OCI-LY1 (cell line): Measurements from ENCODE around the gene SZRD1.
A peak's percentile ranks its signal among the peaks of the same experiment; 100 is the strongest.

Experiments
- H2AFZ ChIP-seq: fragments of 200-600 bp; sonication (generic), shearing (Covaris generic); 2 replicates; pipeline ENCODE4 v1.6.0; 2014; ENCODE audit warnings: antibody characterized with exemption, mild to moderate bottlenecking, low read length
- H3F3A ChIP-seq: fragments of 200-600 bp; sonication (generic), shearing (Covaris generic); 2 replicates; pipeline ENCODE4 v1.6.0; 2014; ENCODE audit warnings: mild to moderate bottlenecking, antibody characterized with exemption, low read length, moderate library complexity; ENCODE audit not compliant: insufficient read depth
- H3K27ac ChIP-seq: fragments of 200-600 bp; sonication (generic); 2 replicates; pipeline ENCODE4 v1.5.1; 2014; ENCODE audit warnings: low read length, mixed run types, mild to moderate bottlenecking, low read depth; ENCODE audit not compliant: poor library complexity, severe bottlenecking
- H3K27me3 ChIP-seq: fragments of 200-600 bp; sonication (generic); 2 replicates; pipeline ENCODE4 v1.6.0; 2014; ENCODE audit warnings: antibody characterized with exemption, mild to moderate bottlenecking, low read length, moderate library complexity; ENCODE audit not compliant: insufficient read depth
- H3K36me3 ChIP-seq: fragments of 200-600 bp; sonication (generic); 2 replicates; pipeline ENCODE4 v1.6.1; 2014; ENCODE audit warnings: mild to moderate bottlenecking, antibody characterized with exemption, low read length, moderate library complexity, mixed read lengths; ENCODE audit not compliant: insufficient read depth
- H3K4me1 ChIP-seq: fragments of 200-600 bp; sonication (generic); 2 replicates; pipeline ENCODE4 v1.5.1; 2014; ENCODE audit warnings: mild to moderate bottlenecking, low read length, moderate library complexity; ENCODE audit not compliant: insufficient read depth, severe bottlenecking
- H3K4me2 ChIP-seq: fragments of 200-600 bp; sonication (generic), shearing (Covaris generic); 2 replicates; pipeline ENCODE4 v1.6.1; 2014; ENCODE audit warnings: low read length
- H3K4me3 ChIP-seq: fragments of 200-600 bp; sonication (generic); 2 replicates; pipeline ENCODE4 v1.5.1; 2014; ENCODE audit warnings: low read length, low read depth, mild to moderate bottlenecking, mixed read lengths; ENCODE audit not compliant: poor library complexity, severe bottlenecking
- H3K79me2 ChIP-seq: fragments of 200-600 bp; shearing (Covaris generic); 2 replicates; pipeline ENCODE4 v1.6.1; 2016; ENCODE audit warnings: mixed run types, low read length, mixed read lengths; ENCODE audit not compliant: insufficient read depth
- H3K9ac ChIP-seq: fragments of 200-600 bp; sonication (generic), shearing (Covaris generic); 2 replicates; pipeline ENCODE4 v1.6.1; 2014; ENCODE audit warnings: mild to moderate bottlenecking, low read length, mixed read lengths
- H3K9me2 ChIP-seq: fragments of 200-600 bp; sonication (generic), shearing (Covaris generic); 2 replicates; pipeline ENCODE4 v1.6.1; 2014; ENCODE audit warnings: low read depth, mild to moderate bottlenecking, low read length, mixed read lengths
- H3K9me3 ChIP-seq: fragments of 200-600 bp; shearing (Covaris generic); 2 replicates; pipeline ENCODE4 v1.6.1; 2014; ENCODE audit warnings: low read length, mixed read lengths
- H4K20me1 ChIP-seq: fragments of 200-600 bp; sonication (generic), shearing (Covaris generic); 2 replicates; pipeline ENCODE4 v1.6.0; 2016; ENCODE audit warnings: mild to moderate bottlenecking, low read length; ENCODE audit not compliant: insufficient read depth
- EZH2 ChIP-seq: fragments of 200-600 bp; sonication (generic), shearing (Covaris generic); IDR thresholded peaks from 2 replicates; pipeline ENCODE4 v1.8.0; 2017; ENCODE audit warnings: borderline replicate concordance, mixed run types, mild to moderate bottlenecking, antibody characterized with exemption, low read length, moderate library complexity, mixed read lengths
- TF ChIP-seq, protein P1 (sequence below): fragments of 200-600 bp; sonication (generic), shearing (Covaris generic); IDR thresholded peaks from 2 replicates; pipeline ENCODE4 v1.5.1; 2017; ENCODE audit warnings: mild to moderate bottlenecking, antibody characterized with exemption, low read length, moderate library complexity, mixed read lengths

The SZRD1 gene

GRCh38 chr1:16387201-16388188 is 20.5 kb downstream of the SZRD1 start:
- no peaks in the 10 kb centered on the region for H3K27me3 ChIP-seq
- H3K36me3 ChIP-seq: peaks cover 5% of the 10 kb centered on the region; the same call in 1 of the 2 replicates
- peak overlapping the region; percentile 43 for H3K4me3 ChIP-seq
- H3F3A ChIP-seq: no peaks in the 10 kb centered on the region
- H2AFZ ChIP-seq: no peak overlapping the region
- H3K4me1 ChIP-seq: peaks cover 42% of the 10 kb centered on the region
- peak overlapping the region; percentile 70 for H3K4me2 ChIP-seq
- TF ChIP-seq, protein P1, sequence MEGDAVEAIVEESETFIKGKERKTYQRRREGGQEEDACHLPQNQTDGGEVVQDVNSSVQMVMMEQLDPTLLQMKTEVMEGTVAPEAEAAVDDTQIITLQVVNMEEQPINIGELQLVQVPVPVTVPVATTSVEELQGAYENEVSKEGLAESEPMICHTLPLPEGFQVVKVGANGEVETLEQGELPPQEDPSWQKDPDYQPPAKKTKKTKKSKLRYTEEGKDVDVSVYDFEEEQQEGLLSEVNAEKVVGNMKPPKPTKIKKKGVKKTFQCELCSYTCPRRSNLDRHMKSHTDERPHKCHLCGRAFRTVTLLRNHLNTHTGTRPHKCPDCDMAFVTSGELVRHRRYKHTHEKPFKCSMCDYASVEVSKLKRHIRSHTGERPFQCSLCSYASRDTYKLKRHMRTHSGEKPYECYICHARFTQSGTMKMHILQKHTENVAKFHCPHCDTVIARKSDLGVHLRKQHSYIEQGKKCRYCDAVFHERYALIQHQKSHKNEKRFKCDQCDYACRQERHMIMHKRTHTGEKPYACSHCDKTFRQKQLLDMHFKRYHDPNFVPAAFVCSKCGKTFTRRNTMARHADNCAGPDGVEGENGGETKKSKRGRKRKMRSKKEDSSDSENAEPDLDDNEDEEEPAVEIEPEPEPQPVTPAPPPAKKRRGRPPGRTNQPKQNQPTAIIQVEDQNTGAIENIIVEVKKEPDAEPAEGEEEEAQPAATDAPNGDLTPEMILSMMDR: no peak
- no peak for TF ChIP-seq EZH2
- H3K79me2 ChIP-seq: peaks cover 90% of the 10 kb centered on the region
- no peaks in the 10 kb centered on the region for H3K9me2 ChIP-seq
- H3K9me3 ChIP-seq: no peaks in the 10 kb centered on the region
- peak overlapping the region; percentile 48; the same call in 1 of the 2 replicates for H3K9ac ChIP-seq
- peak overlapping the region; percentile 57 for H3K27ac ChIP-seq
- H4K20me1 ChIP-seq: peaks cover 2% of the 10 kb centered on the region; the same call in 1 of the 2 replicates

DNA sequence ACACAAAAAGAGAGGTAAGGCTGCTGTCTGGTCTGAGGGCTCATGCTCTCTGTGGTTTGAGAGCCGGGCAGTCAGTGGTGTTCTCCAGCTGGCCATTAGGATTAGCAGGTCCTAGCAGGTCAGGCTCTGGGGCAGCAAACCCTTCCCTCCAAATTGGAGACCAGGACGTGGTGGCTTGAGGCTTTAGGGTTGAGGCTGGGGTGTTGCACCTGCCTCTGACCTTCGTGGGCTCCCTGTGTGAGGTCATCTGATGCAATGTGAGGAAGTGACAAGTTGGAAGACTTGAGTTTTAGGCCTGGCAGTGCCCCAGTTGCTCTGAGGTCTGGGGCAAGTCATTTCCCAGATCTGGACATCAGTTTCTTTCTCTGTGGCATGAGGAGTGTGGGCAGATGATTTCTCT is 24.4 kb downstream of the SZRD1 start:
- no peaks in the 10 kb centered on the region for H3K9me2 ChIP-seq
- H3K36me3 ChIP-seq: peaks cover 42% of the 10 kb centered on the region
- no peak overlapping the region for H2AFZ ChIP-seq
- peaks cover 19% of the 10 kb centered on the region for H3K4me1 ChIP-seq
- no peaks in the 10 kb centered on the region for H3K9me3 ChIP-seq
- H3K9ac ChIP-seq: no peak overlapping the region
- H3K27me3 ChIP-seq: no peaks in the 10 kb centered on the region
- peaks cover 2% of the 10 kb centered on the region; the same call in 1 of the 2 replicates for H4K20me1 ChIP-seq
- H3F3A ChIP-seq: no peaks in the 10 kb centered on the region
- no peak overlapping the region for H3K4me3 ChIP-seq
- TF ChIP-seq, protein P1: no peak
- TF ChIP-seq EZH2: no peak
- no peak overlapping the region for H3K27ac ChIP-seq
- peaks cover 56% of the 10 kb centered on the region for H3K79me2 ChIP-seq
- H3K4me2 ChIP-seq: no peak overlapping the region

DNA sequence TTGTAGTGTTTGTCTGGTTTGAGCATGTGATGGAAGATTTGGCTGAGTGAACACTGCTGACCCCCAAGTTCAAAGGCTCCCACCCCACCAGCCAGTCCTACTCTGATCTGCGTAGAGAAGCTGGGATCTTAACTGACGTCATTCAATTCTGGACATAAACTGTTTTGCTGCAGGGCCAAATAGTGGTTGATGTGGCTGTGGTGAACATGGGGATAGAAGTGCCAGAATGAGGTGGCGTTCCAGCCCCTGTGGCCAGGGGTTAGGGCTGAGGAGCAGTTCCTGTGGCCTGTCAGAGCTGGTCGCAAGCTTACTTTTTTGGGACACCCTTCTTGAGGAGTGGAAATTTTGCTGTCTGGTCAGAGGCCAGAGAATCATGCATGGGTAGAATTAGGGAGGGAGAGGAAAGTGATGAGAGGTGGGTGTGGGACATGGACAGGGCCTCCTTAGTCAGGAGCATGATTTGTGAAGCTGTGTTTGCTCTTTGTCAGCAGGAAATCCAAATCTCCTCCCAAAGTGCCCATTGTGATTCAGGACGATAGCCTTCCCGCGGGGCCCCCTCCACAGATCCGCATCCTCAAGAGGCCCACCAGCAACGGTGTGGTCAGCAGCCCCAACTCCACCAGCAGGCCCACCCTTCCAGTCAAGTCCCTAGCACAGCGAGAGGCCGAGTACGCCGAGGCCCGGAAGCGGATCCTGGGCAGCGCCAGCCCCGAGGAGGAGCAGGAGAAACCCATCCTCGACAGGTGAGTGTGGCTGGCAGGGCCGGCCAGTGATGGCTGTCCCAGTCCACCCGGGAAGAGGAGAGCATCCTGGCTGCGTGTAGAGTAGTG is 25.9 kb downstream of the SZRD1 start:
- Histone ChIP-seq H3K4me1 (peaks cover 4% of the 10 kb centered on the region), H3K9me3 (no peaks in the 10 kb centered on the region), H3K79me2 (peaks cover 41% of the 10 kb centered on the region), H3K36me3 (peaks cover 46% of the 10 kb centered on the region), H3K4me2 (no peak overlapping the region), H3K9ac (no peak overlapping the region), H2AFZ (no peak overlapping the region), H4K20me1 (peaks cover 2% of the 10 kb centered on the region; the same call in 1 of the 2 replicates), H3K27ac (no peak overlapping the region), H3K4me3 (no peak overlapping the region), H3F3A (no peaks in the 10 kb centered on the region), H3K27me3 (no peaks in the 10 kb centered on the region), H3K9me2 (no peaks in the 10 kb centered on the region)
- TF ChIP-seq, protein P1: no peak
- TF ChIP-seq EZH2: no peak
